Calu3 (cell line): ENCODE measurements around the gene HEG1. TPM values are rescaled to one million over a fixed set of nuclear protein-coding genes. Genes with fewer than 3 reads are reported as not detected.

Experiments used
- BruUV-seq: library from RNA; stranded (reverse); fragments of 400-500 nt; replicated peaks from 2 replicates; lab custom pipeline; 2021; lab: Mats Ljungman, UMichigan
- CTCF ChIA-PET: fragments of 300-600 bp; sonication (Branson Sonifier 250); formaldehyde crosslinking; loops from one replicate; lab custom pipeline; 2022; ENCODE audit warnings: antibody characterized with exemption; lab: Charles Lee
- DNase-seq: peaks from one replicate; pipeline ENCODE4 v3.0.0; 2022
- H3K27ac Mint-ChIP-seq: one replicate; pipeline ENCODE4 v1.8.0; 2022; ENCODE audit warnings: mixed read lengths; ENCODE audit not compliant: unreplicated experiment
- H3K27me3 Mint-ChIP-seq: one replicate; pipeline ENCODE4 v1.8.0; 2022; ENCODE audit warnings: mixed read lengths; ENCODE audit not compliant: unreplicated experiment
- H3K36me3 Mint-ChIP-seq: one replicate; pipeline ENCODE4 v1.8.0; 2022; ENCODE audit warnings: mild to moderate bottlenecking, moderate library complexity, mixed read lengths; ENCODE audit not compliant: insufficient read depth, unreplicated experiment
- H3K4me1 Mint-ChIP-seq: one replicate; pipeline ENCODE4 v1.8.0; 2022; ENCODE audit warnings: mild to moderate bottlenecking, low read depth, mixed read lengths; ENCODE audit not compliant: unreplicated experiment
- H3K4me3 Mint-ChIP-seq: one replicate; pipeline ENCODE4 v1.8.0; 2022; ENCODE audit warnings: mild to moderate bottlenecking, low read depth, moderate library complexity, mixed read lengths; ENCODE audit not compliant: unreplicated experiment
- H3K9me3 Mint-ChIP-seq: one replicate; pipeline ENCODE4 v1.8.0; 2022; ENCODE audit warnings: low read depth, mixed read lengths; ENCODE audit not compliant: unreplicated experiment
- intact Hi-C: fragments of 100-400 bp; cut with micrococcal nuclease; formaldehyde crosslinking; loops from one replicate; pipeline ENCODE4 v1.10.0; 2022; ENCODE audit not compliant: unreplicated experiment
- total RNA-seq: library from RNA; stranded (reverse); gene quantifications from 2 replicates; pipeline ENCODE4 v1.2.3, GENCODE V29; 2022
- TF ChIP-seq, protein P1 (sequence below): fragments of 200-600 bp; IDR thresholded peaks from one replicate; pipeline ENCODE4 v1.8.0; 2022; ENCODE audit warnings: antibody characterized with exemption; ENCODE audit not compliant: unreplicated experiment

The HEG1 gene
- total RNA-seq, 1 experiment from 2014 or later, result 0.97 TPM

DNA sequence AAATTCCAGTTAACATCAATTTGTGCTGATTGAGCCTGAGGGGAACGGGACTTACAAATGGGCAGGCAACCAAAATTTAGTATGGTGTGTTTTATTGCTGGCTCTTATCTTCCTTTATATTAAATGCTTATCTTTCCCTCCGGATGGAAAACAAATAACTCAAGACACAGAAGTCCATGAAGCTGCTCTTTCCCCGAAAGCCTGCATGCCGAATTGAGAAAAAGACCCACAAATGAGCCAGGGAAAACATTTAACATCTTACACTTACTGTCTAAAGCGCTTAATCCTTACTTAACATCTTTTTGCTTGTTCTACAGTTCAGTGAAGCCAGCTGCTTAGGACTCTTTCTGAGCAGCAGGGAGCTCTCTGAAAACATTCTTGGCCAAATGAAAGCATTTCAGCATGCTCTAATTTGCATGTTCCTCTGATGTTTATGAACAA, 49.5 kb downstream of the HEG1 start:
- TF ChIP-seq, protein P1, sequence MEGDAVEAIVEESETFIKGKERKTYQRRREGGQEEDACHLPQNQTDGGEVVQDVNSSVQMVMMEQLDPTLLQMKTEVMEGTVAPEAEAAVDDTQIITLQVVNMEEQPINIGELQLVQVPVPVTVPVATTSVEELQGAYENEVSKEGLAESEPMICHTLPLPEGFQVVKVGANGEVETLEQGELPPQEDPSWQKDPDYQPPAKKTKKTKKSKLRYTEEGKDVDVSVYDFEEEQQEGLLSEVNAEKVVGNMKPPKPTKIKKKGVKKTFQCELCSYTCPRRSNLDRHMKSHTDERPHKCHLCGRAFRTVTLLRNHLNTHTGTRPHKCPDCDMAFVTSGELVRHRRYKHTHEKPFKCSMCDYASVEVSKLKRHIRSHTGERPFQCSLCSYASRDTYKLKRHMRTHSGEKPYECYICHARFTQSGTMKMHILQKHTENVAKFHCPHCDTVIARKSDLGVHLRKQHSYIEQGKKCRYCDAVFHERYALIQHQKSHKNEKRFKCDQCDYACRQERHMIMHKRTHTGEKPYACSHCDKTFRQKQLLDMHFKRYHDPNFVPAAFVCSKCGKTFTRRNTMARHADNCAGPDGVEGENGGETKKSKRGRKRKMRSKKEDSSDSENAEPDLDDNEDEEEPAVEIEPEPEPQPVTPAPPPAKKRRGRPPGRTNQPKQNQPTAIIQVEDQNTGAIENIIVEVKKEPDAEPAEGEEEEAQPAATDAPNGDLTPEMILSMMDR, result no peak
- DNase-seq, result no peak
- no peak overlapping the region for H3K27ac Mint-ChIP-seq
- CTCF ChIA-PET, result interaction anchor here (0.7 kb wide), 1 partner anchor 245 kb away, joined by 4 read pairs; no protein-coding TSS in a partner anchor
- H3K9me3 Mint-ChIP-seq, result no peaks in the 10 kb centered on the region
- no TSS peak for BruUV-seq
- H3K27me3 Mint-ChIP-seq, result peaks cover 2% of the 10 kb centered on the region
- H3K4me3 Mint-ChIP-seq, result no peak overlapping the region
- intact Hi-C loops, result no loop called here
- H3K4me1 Mint-ChIP-seq, result peaks cover 21% of the 10 kb centered on the region
- no peaks in the 10 kb centered on the region for H3K36me3 Mint-ChIP-seq

DNA sequence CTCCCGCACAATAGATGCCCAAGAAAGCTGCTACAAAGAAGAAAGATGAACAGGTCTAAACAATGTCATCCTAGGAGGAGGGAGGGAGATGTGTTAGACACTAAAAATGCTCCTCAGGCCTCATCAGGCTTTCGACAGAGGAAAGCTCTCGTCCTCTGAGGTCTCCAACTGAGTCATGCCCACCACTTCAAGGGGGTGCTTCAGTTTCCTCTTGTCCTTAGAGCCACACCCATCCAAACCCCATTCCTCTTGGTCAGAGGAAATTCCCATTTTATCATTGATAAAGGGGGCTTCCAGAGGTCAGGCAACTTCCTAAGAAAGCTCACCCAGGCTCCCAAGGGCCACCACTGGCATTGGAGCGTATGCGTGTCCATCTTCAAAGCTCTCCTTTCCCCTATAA, 50.1 kb downstream of the HEG1 start:
- CTCF ChIA-PET, result no interaction called here
- no peaks in the 10 kb centered on the region for H3K27me3 Mint-ChIP-seq
- TF ChIP-seq, protein P1, result no peak
- peaks cover 19% of the 10 kb centered on the region for H3K4me1 Mint-ChIP-seq
- DNase-seq, result no peak
- BruUV-seq, result no TSS peak
- no peak overlapping the region for H3K4me3 Mint-ChIP-seq
- intact Hi-C loops, result no loop called here
- no peak overlapping the region for H3K27ac Mint-ChIP-seq
- no peaks in the 10 kb centered on the region for H3K36me3 Mint-ChIP-seq
- no peaks in the 10 kb centered on the region for H3K9me3 Mint-ChIP-seq

DNA sequence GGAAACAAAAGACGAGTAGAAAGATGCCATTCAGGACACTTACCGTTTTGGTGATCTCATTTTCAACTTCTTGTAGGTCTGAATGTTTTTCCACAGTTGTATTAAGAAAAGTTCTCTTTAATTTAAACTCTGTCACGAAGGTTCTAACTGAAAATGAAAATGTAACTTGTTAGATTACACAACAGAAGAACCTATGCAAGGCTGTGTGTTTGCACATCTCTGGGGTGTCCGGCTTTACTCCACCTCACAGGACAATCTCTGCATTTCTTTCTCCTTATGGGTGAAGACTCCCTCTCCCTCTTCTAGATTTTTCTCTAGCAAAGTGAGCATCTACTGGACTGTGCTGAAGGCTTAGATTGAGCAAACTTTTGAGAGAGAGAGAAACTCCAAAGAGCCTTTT, 50.6 kb downstream of the HEG1 start:
- H3K9me3 Mint-ChIP-seq, result no peaks in the 10 kb centered on the region
- peaks cover 14% of the 10 kb centered on the region for H3K4me1 Mint-ChIP-seq
- no peaks in the 10 kb centered on the region for H3K27me3 Mint-ChIP-seq
- H3K36me3 Mint-ChIP-seq, result no peaks in the 10 kb centered on the region
- CTCF ChIA-PET, result no interaction called here
- no peak overlapping the region for H3K4me3 Mint-ChIP-seq
- TF ChIP-seq, protein P1, result no peak
- intact Hi-C loops, result no loop called here
- no peak overlapping the region for H3K27ac Mint-ChIP-seq
- DNase-seq, result no peak
- BruUV-seq, result no TSS peak

DNA sequence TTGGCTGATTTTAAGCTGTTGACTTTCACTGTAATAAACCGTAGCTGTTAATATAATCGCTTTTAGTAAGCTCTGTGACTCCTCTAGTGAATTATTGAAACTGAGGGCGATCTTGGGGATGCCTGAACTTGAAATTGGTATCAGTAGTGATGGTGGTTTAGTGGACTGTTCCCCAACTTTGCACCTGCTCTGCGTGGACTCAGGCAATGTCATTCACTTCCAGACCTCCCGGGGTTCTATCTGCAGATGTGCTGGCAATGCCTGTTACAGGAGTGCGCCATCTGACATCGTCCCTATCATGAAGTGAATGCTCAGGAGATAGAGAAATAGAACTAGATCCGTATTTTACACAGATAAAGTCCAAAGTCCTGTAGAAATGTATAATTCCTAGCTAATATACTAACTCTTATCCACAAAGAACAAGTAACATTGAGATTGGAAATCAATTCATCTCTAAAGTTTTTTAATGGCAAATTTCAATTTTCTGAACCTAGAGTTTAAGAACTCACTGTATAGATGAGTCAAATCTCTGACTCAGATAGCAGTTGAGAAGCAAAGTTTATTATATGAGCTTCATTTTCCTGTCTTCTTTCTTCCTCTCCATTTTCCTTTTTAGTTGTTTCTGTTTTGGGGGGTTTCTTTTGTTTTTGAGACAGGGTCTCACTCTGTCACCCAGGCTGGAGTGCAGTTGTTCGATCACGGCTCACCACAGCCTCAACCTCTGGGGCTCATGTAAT, 51.8 kb downstream of the HEG1 start:
- intact Hi-C loops, result no loop called here
- Mint-ChIP-seq H3K4me1 (peaks cover 9% of the 10 kb centered on the region), H3K36me3 (no peaks in the 10 kb centered on the region), H3K27me3 (no peaks in the 10 kb centered on the region), H3K4me3 (no peak overlapping the region), H3K27ac (no peak overlapping the region), H3K9me3 (no peaks in the 10 kb centered on the region)
- CTCF ChIA-PET, result interaction anchor here (0.6 kb wide), 1 partner anchor 464 kb away, joined by 5 read pairs; no protein-coding TSS in a partner anchor
- TF ChIP-seq, protein P1, result no peak
- no TSS peak for BruUV-seq
- no peak for DNase-seq
